ENCODE measurements around the gene LGI4. TPM values are rescaled to one million over a fixed set of nuclear protein-coding genes. Genes with fewer than 3 reads are reported as not detected.
A peak's percentile ranks its signal among the peaks of the same experiment; 100 is the strongest.

Gene LGI4
- total RNA-seq, 2 experiments from 2014 or later = 0.55 to 0.68 TPM

DNA sequence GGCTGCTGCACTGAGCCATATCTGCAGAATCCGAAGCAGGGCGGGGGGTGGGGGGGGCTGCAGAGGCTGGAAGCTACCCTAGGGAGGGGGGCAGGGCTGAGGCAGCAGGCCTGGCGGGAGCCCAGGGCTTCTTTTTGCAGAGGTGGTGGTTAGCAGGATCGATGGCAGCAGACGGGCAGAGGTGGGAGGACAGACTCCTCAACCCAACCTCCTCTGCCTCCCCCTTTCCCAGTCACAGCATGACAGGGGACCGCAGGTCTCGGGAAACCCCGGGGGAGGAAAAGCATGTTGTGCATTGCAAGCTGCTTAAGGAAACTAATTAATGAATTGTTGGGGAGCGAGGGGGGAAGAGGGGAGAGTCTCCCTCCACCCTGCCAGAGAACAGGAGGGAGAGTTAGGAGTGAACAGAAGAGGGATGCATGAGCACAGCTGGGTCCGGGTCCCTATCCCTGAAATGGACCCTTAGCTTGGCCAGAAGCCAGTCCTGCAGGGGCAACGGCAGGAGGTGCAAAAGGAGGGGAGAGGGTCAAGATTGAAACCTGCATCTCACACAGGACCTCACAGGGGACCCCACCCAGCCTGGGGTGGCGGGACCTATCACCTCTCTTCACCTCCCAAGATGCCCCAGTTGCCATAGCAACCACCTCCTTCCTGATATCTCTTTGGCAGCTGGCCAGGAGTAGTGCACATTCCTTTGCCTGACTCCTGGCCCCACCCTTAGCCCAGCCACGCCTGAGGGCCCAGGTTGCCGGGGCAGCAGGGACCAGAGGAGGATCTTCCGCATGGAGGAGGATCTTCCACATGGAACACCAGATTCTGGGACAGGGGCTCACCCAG is 10.0 kb upstream of the LGI4 start:
- Mint-ChIP-seq H3K4me3 (no peak overlapping the region), H3K36me3 (ENCODE audit: low read depth) (no peaks in the 10 kb centered on the region), H3K9me3 (no peaks in the 10 kb centered on the region), H3K27ac (no peak overlapping the region), H3K27me3 (peaks cover 22% of the 10 kb centered on the region), H3K4me1 (peaks cover 35% of the 10 kb centered on the region)
- DNase-seq = peak; percentile 37
- ChIA-PET CTCF (interaction anchor here (1.7 to 2.0 kb wide), 2 partner anchors 9 kb away, joined by 8 to 9 read pairs; partner anchors contain the start of gene FXYD5), POLR2A (interaction anchor here (1.1 kb wide), 2 partner anchors 66 to 67 kb away, joined by 3 to 4 read pairs; no protein-coding TSS in a partner anchor)

DNA sequence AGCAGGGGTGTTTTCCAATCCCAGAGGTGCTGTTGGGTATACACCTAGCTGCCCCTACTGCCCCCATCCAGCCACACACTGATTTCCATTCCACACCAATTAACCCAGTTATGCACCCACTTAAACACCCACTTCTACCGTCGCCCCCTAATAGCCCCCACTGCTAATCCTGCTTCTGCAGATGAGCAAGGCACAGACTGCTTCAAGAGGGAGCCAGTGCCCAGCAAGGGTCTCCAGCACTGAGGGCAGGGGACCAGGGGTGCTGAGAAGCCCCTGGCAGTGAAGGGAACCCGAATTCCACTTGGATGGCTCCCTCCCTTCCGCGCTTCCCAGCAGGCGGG is 9.4 kb upstream of the LGI4 start:
- H3K27ac Mint-ChIP-seq = no peak overlapping the region
- peaks cover 22% of the 10 kb centered on the region for H3K27me3 Mint-ChIP-seq
- ChIA-PET POLR2A (no interaction called here), CTCF (interaction anchor here (2.0 kb wide), 1 partner anchor 10 kb away, joined by 8 read pairs; the partner anchor contains the start of gene FXYD5)
- H3K36me3 Mint-ChIP-seq (ENCODE audit: low read depth) = no peaks in the 10 kb centered on the region
- H3K9me3 Mint-ChIP-seq = no peaks in the 10 kb centered on the region
- H3K4me3 Mint-ChIP-seq = no peak overlapping the region
- no peak for DNase-seq
- H3K4me1 Mint-ChIP-seq = peaks cover 35% of the 10 kb centered on the region

DNA sequence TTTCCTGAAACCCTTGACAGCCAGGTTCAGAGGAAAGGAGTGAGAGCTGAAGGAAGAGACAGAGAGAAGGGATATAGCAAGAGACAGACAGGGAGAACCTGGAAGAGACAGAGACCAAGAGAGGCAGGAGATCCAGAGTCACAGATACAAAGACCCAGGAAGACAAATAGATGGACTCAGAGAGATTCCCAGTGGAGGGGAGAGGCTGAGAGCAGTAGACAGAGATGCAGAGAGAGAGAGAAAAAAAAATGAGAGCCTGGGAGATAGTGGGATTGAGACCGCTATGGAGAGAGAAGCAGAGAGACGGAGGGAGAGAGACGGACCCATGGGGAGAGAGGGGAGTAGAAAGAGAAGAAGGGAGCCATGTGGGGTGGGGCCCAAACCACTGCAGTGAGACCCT is 9.0 kb upstream of the LGI4 start:
- Mint-ChIP-seq H3K36me3 (ENCODE audit: low read depth) (no peaks in the 10 kb centered on the region), H3K4me1 (peaks cover 35% of the 10 kb centered on the region), H3K27me3 (peaks cover 22% of the 10 kb centered on the region), H3K27ac (no peak overlapping the region), H3K9me3 (no peaks in the 10 kb centered on the region), H3K4me3 (peak overlapping the region; percentile 21)
- ChIA-PET POLR2A (interaction anchor here (1.0 to 3.9 kb wide), 2 partner anchors 10 to 127 kb away, joined by 4 to 39 read pairs; partner anchors contain the start of gene FXYD5), CTCF (interaction anchor here (0.7 to 2.0 kb wide), 4 partner anchors 10 to 72 kb away, joined by 3 to 8 read pairs (median 3); partner anchors contain the start of gene FXYD5)
- DNase-seq = no peak

DNA sequence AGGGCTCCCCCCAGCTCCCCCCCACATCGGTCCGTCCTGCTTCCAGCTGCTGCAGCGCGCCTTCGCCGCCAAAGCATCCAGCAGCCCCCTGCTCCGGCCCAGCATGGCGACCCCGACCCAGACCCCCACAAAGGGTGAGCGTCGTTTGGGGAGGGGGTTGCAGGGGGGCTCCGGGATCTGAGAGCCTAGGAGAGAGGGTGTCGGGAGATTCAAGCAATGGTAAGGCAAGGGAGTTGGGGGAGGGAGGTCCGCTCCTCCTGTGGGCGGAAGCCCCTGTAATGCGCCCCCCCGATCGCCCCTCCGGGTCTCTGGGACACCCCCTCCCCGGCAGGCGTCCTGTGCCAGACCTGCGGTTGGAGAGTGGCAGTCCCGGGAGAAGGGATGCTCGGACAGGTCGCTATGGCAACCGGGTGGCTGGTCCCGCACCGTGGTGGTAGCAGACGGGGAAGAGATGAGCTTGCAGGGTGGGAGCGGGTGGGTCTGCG is 8.4 kb upstream of the LGI4 start, which contains the start of gene FXYD7:
FXYD7 (plus strand) TSS at position 25 of the 485 bp plus-strand sequence; CDS start at position 104, 79 bp downstream.
- ChIA-PET CTCF (interaction anchor here (0.7 to 2.7 kb wide), 8 partner anchors 11 to 125 kb away, joined by 3 to 25 read pairs (median 7); partner anchors contain the start of gene FXYD5), POLR2A (interaction anchor here (1.0 to 3.9 kb wide), 3 partner anchors 11 to 127 kb away, joined by 4 to 39 read pairs (median 16); partner anchors contain the start of genes FXYD5 and USF2)
- peaks cover 35% of the 10 kb centered on the region for H3K4me1 Mint-ChIP-seq
- H3K27ac Mint-ChIP-seq = no peak within 1 kb of the TSS
- H3K36me3 Mint-ChIP-seq (ENCODE audit: low read depth) = no peaks in the 10 kb centered on the region
- no peak for DNase-seq
- peak within 1 kb of the TSS; percentile 76 for H3K4me3 Mint-ChIP-seq
- H3K27me3 Mint-ChIP-seq = peaks cover 22% of the 10 kb centered on the region
- no peaks in the 10 kb centered on the region for H3K9me3 Mint-ChIP-seq

DNA sequence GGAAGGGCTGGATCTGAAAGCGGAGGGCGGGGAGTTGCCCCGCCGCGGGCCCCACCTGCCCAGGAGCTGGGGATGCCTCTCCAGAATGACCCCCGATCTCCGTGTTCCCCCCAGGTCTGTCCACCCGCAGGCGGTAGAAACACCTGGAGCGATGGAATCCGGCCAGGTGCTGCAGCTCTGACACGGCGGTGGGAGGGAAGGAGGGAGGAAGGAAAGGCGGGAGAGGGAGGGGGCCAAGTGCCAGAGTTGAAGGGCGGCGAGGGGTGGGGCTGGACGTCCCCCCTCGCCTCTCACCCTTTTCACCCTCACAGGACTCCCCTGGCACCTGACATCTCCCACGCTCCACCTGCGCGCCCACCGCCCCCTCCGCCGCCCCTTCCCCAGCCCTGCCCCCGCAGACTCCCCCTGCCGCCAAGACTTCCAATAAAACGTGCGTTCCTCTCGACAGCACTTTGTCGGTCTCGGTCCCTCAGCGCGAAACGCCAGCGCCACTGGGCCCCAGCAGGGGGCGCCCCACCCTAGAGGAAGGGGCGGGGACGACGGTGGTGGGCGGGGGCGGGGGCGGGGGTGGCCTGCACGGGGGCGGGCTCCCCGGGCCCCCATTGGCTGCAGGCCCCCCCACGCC is 7.9 kb upstream of the LGI4 start:
- H3K36me3 Mint-ChIP-seq (ENCODE audit: low read depth) = no peaks in the 10 kb centered on the region
- no peaks in the 10 kb centered on the region for H3K9me3 Mint-ChIP-seq
- H3K27me3 Mint-ChIP-seq = peaks cover 27% of the 10 kb centered on the region
- no peak overlapping the region for H3K27ac Mint-ChIP-seq
- ChIA-PET CTCF (interaction anchor here (0.7 to 2.7 kb wide), 19 partner anchors 10 to 468 kb away, joined by 3 to 47 read pairs (median 5); partner anchors contain the start of gene FXYD5), POLR2A (interaction anchor here (1.0 to 3.9 kb wide), 9 partner anchors 12 to 128 kb away, joined by 3 to 39 read pairs (median 11); partner anchors contain the start of genes FXYD5 and USF2)
- H3K4me1 Mint-ChIP-seq = peaks cover 35% of the 10 kb centered on the region
- H3K4me3 Mint-ChIP-seq = peak overlapping the region; percentile 27
- DNase-seq = peak; percentile 75

DNA sequence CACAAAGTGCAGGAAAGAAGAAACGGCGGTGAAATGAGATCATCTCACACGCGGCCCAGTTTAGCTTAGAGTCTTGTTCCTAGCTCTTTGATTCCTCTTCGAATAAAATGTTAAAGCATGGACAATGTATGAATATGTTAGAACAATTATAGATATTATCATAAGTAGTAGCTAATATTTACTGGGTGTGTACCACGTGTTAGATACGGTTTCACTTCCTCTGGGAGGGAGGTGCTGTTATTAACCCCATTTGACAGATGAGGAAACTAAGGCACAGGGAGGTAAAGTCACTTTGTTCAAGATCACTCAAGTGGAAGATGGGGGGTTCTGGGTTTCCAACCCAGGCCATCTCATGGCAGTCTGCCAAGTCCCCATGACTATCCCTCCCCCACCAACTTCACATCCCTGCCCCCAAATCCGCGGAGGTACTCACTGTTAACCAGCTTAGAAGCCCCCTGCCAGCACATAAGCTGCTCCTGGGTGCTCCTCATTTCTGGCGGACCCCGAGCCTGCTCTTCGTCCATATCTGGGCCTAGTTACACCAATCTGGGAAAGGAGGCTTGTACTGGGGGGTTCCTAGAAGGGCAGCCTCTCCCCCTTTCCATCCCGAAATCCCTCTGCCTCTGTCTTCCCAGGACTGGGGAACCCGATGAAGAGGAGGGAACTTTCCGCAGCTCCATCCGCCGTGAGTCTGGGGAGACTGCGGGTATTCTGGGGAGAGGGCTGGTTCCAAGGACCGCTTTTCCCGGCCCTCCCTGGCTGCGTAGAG is 7.2 kb upstream of the LGI4 start:
- ChIA-PET CTCF (interaction anchor here (0.6 to 2.7 kb wide), 34 partner anchors 11 to 603 kb away, joined by 3 to 47 read pairs (median 4); partner anchors contain the start of genes FXYD3, FXYD5, PSENEN and U2AF1L4), POLR2A (interaction anchor here (0.6 to 3.9 kb wide), 15 partner anchors 12 to 127 kb away, joined by 3 to 39 read pairs (median 5); partner anchors contain the start of genes FXYD5 and USF2)
- no peak for DNase-seq
- H3K36me3 Mint-ChIP-seq (ENCODE audit: low read depth) = no peaks in the 10 kb centered on the region
- H3K4me1 Mint-ChIP-seq = peaks cover 35% of the 10 kb centered on the region
- peaks cover 32% of the 10 kb centered on the region for H3K27me3 Mint-ChIP-seq
- peak overlapping the region; percentile 52 for H3K27ac Mint-ChIP-seq
- H3K9me3 Mint-ChIP-seq = no peaks in the 10 kb centered on the region
- H3K4me3 Mint-ChIP-seq = peak overlapping the region; percentile 76

DNA sequence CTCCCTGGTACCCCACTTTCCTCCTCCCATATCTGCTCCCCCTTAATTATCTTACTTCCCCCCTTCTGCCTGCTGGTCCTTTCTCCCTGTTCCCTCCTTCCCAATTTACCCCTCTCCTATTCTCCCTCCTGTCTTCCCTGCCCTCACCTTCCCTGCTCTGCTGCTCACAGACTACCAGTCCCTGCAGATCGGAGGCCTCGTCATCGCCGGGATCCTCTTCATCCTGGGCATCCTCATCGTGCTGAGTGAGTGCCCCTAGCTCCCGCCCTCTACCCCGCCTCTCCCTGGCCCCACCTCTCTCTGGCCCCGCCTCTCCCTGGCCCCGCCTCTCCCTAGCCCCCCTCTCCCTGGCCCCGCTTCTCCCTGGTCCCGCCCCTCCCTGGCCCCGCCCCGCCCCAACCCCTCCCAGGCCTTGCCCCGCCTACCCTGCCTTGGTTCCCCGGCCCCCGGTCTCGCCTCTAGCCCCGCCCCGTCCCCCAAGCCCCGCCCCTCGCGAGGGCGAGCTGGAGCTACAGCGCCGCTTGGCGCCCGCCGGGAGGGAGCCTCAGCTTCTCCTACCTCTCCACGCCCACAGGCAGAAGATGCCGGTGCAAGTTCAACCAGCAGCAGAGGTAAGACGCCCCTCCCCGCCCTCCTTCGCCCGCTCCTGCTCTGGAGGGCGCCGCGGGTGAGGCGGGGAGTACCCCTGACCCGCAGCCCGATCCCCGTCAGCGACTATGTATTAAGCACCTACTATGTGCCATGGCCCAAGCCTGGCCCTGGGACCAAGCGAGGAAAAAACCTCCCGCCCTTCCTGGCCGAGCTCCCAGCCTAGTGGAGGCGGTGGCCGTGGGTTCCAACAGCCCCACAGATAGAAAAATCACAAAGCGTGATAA is 6.3 kb upstream of the LGI4 start:
- Mint-ChIP-seq H3K27ac (peak overlapping the region; percentile 52), H3K9me3 (no peaks in the 10 kb centered on the region), H3K36me3 (ENCODE audit: low read depth) (no peaks in the 10 kb centered on the region), H3K27me3 (peaks cover 33% of the 10 kb centered on the region), H3K4me1 (peaks cover 35% of the 10 kb centered on the region), H3K4me3 (peak overlapping the region; percentile 76)
- peak; percentile 98 for DNase-seq
- CTCF ChIA-PET = interaction anchor here (0.6 to 2.7 kb wide), 31 partner anchors 11 to 604 kb away, joined by 3 to 47 read pairs (median 4); partner anchors contain the start of genes FXYD3, FXYD5, PSENEN and U2AF1L4
- POLR2A ChIA-PET = interaction anchor here (0.6 to 3.9 kb wide), 16 partner anchors 13 to 136 kb away, joined by 3 to 39 read pairs (median 4); partner anchors contain the start of genes FXYD5 and USF2

DNA sequence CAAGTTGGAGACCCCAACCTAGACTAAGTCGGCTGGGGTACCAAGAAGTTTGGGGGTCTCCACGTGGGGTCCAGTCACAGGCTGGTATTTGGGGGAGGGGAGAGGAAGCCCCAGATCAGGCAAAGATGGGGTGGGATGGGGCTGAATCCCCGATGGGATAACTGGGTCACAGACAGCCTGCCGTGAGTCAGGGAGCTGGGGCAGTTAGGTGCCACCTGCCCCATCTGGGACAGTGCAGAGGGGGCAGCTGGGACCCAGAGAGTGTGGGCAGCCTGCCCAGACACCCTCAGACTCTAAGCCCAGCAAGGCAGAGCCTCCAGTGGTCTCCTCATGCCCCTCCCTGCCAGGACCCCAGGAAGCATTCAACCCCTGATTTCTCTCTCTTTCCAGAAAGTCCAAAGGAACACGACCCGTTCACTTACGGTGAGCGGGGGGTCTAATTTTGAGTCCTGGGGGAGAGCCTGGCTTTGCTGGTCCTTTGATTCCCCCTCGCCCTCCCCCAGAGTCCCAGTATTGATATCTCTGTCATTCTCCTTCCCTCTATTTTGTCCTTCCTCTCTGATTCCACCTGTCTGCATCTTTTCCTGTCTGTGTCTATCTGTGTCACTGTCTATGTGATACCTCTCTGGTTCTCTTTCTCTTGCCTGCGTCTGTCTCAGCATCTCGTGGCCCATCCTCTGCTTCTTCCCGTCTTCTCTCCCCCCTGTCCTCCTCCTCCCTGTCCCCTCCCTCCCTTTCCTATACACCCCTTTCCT is 5.5 kb upstream of the LGI4 start:
- no peaks in the 10 kb centered on the region for H3K36me3 Mint-ChIP-seq (ENCODE audit: low read depth)
- no peaks in the 10 kb centered on the region for H3K9me3 Mint-ChIP-seq
- ChIA-PET CTCF (interaction anchor here (1.2 to 2.7 kb wide), 9 partner anchors 12 to 332 kb away, joined by 3 to 47 read pairs (median 8); partner anchors contain the start of gene FXYD5), POLR2A (interaction anchor here (0.7 to 3.9 kb wide), 5 partner anchors 14 to 137 kb away, joined by 3 to 39 read pairs (median 3); partner anchors contain the start of gene FXYD5)
- peaks cover 36% of the 10 kb centered on the region for H3K27me3 Mint-ChIP-seq
- H3K4me3 Mint-ChIP-seq = no peak overlapping the region
- no peak overlapping the region for H3K27ac Mint-ChIP-seq
- H3K4me1 Mint-ChIP-seq = peaks cover 40% of the 10 kb centered on the region
- DNase-seq = no peak

DNA sequence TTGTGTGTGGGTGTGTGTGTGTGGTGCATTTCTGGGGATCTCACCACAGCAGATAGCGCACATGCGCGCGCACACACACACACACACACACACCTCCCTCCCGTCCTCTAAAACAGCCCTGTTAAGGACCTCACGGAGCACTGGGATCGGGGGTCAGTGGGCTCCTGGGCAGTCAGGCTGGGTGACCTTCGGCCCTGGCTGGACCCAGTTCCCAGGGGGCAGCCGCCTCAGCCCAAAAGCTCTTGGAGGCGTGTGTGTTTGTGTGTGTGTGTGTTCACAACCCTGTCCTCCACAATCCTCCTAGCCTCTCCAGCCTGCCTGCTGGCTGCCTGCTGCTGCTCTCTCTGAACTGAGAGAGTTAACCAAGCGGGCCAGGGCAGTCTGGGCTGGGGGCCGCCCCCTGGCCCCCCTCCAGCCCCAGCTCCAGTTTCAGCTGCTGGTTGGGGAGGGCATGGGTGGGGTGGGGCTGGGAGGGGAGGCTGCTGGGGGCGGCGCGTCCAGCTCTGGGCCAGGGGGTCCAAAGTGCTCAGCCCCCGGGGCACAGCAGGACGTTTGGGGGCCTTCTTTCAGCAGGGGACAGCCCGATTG is 3.5 kb upstream of the LGI4 start, which contains the start of gene FXYD1:
FXYD1 (plus strand) TSS at position 520 of the 588 bp plus-strand sequence. CDS start 1,256 bp downstream, outside the sequence.
- no peaks in the 10 kb centered on the region for H3K36me3 Mint-ChIP-seq (ENCODE audit: low read depth)
- H3K4me1 Mint-ChIP-seq = peaks cover 24% of the 10 kb centered on the region
- peaks cover 24% of the 10 kb centered on the region for H3K27me3 Mint-ChIP-seq
- no peak within 1 kb of the TSS for H3K27ac Mint-ChIP-seq
- POLR2A ChIA-PET = no interaction called here
- CTCF ChIA-PET = no interaction called here
- DNase-seq = no peak
- H3K4me3 Mint-ChIP-seq = no peak within 1 kb of the TSS
- no peaks in the 10 kb centered on the region for H3K9me3 Mint-ChIP-seq

DNA sequence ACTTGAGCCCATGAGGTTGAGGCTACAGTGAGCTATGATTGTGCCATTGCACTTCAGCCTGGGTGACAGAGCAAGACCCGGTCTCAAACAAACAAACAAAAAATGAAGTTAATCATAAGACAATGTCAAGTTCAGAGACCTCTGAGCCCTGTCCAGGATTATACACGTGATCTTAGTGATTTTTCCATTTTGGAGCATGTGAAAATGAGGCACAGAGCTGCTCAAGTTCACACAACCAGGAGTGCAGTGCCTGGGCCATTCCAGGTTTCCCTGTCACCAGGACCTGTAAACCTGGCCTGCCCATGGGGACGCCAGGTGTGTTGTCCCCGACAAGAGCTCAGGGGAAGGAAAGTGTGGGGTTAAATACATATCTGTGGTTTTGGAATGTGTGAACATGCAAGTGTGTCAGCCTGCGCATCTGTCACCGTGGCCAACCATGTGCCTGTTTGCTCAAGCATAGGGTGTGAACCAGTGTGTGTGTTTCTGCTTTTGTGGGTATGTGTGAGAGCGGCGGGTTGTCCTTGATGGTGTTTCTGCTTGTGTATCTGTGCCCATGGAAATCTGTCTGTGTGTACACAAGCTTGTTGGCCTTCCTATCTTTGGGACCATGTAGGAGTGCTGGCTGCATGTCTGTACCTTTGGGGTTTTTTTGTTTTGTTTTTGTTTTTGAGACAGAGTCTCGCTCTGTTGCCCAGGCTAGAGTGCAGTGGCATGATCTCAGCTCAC is 2.3 kb upstream of the LGI4 start:
- H3K27ac Mint-ChIP-seq = no peak overlapping the region
- H3K36me3 Mint-ChIP-seq (ENCODE audit: low read depth) = no peaks in the 10 kb centered on the region
- DNase-seq = no peak
- ChIA-PET POLR2A (interaction anchor here (0.8 kb wide), 1 partner anchor 32 kb away, joined by 3 read pairs; no protein-coding TSS in a partner anchor), CTCF (interaction anchor here (0.8 to 2.8 kb wide), 8 partner anchors 11 to 93 kb away, joined by 3 to 13 read pairs (median 4); partner anchors contain the start of gene FXYD5)
- peaks cover 2% of the 10 kb centered on the region for H3K9me3 Mint-ChIP-seq
- H3K27me3 Mint-ChIP-seq = peaks cover 25% of the 10 kb centered on the region
- H3K4me3 Mint-ChIP-seq = no peak overlapping the region
- H3K4me1 Mint-ChIP-seq = peaks cover 20% of the 10 kb centered on the region
